ENCODE data around the gene FYB1.

- TF ChIP-seq CTCF (IDR thresholded peaks at IDR 0.05) (no peak), POLR2A (IDR thresholded peaks at IDR 0.05) (no peak)
Measured at GRCh38 chr5:39254671-39255070, 35.3 kb upstream of the FYB1 start.

Measured in lower leg skin (tissue), 3 donors.